SK-N-MC (cell line): ENCODE results near the gene RAB3D.

Experiments
- DNase-seq: peaks from one replicate; pipeline ENCODE4 v3.0.0-alpha.2; 2011; ENCODE audit warnings: low read depth, low spot score
- H3K27ac ChIP-seq: fragments of 200-600 bp; sonication (generic); 2 replicates; pipeline ENCODE4 v1.5.1; 2016; ENCODE audit warnings: mixed run types
- H3K36me3 ChIP-seq: fragments of 200-600 bp; sonication (generic); 2 replicates; pipeline ENCODE4 v1.6.1; 2017; ENCODE audit warnings: antibody characterized with exemption, low read length, mixed read lengths; ENCODE audit not compliant: insufficient read depth
- H3K4me3 ChIP-seq: fragments of 200-600 bp; sonication (generic); 2 replicates; pipeline ENCODE4 v1.5.1; 2016
- H3K9ac ChIP-seq: fragments of 200-600 bp; sonication (generic); 2 replicates; pipeline ENCODE4 v1.8.0; 2017; ENCODE audit warnings: mixed run types, mixed read lengths; ENCODE audit not compliant: insufficient read length
- H3K9me3 ChIP-seq: fragments of 200-600 bp; sonication (generic); 2 replicates; pipeline ENCODE4 v1.6.1; 2017; ENCODE audit warnings: low read depth, mild to moderate bottlenecking, antibody characterized with exemption, low read length, moderate library complexity, mixed read lengths
- EZH2 ChIP-seq: fragments of 200-600 bp; sonication (generic); IDR thresholded peaks from one replicate; pipeline ENCODE4 v1.6.1; 2017; ENCODE audit warnings: antibody characterized with exemption
- FOXP2 ChIP-seq: optimal IDR thresholded peaks from 2 replicates; pipeline ENCODE3; 2011; ENCODE audit warnings: mild to moderate bottlenecking, moderate library complexity; ENCODE audit not compliant: insufficient read depth; ENCODE audit errors: extremely low read length, control extremely low read depth
- POLR2AphosphoS5 ChIP-seq: IDR thresholded peaks from 2 replicates; pipeline ENCODE4 v1.6.1; 2012; ENCODE audit warnings: mild to moderate bottlenecking, low read depth, low read length, borderline replicate concordance

RAB3D gene

DNA sequence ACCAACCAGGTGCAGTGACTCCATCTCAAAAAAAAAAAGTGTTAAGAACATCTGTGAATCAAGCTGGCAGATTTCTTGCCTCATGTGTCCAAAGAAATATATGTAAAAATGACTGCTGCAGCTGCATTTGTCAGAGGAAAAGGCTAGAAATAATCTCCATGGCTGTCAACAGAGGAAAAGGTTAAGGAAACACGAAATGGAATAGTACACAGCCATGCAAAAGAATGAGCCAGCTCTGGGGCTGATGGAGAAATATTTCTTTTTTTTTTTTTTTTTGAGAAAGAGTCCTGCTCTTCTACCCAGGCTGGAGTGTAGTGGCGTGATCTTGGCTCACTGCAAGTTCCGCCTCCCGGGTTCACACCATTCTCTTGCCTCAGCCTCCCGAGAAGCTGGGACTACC is 6.6 kb downstream of the RAB3D start:
- H3K9ac ChIP-seq, result no peak overlapping the region
- no peak overlapping the region for H3K4me3 ChIP-seq
- DNase-seq, result no peak
- no peak overlapping the region for H3K27ac ChIP-seq
- H3K36me3 ChIP-seq, result peaks cover 11% of the 10 kb centered on the region; the same call in 1 of the 2 replicates
- TF ChIP-seq EZH2 (no peak), FOXP2 (no peak), POLR2AphosphoS5 (no peak)
- H3K9me3 ChIP-seq, result no peaks in the 10 kb centered on the region

DNA sequence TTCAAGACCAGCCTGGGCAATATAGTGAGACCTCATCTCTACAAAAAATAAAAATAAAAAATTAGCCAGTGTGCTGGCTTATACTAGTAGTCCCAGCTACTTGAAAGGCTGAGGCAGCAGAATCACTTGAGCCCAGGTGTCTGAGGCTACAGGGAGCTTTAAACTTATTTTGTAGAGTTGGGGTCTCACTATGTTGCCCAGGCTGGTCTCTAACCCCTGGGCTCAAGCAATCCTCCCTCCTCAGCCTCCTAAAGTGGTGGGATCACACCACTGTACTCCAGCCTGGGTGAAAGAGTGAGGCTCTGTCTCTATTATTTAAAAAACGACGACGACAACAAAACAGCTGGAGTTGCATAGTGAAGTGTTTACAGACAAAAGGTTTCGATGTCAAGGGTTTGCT is 8.0 kb downstream of the RAB3D start:
- peaks cover 11% of the 10 kb centered on the region; the same call in 1 of the 2 replicates for H3K36me3 ChIP-seq
- no peak overlapping the region for H3K27ac ChIP-seq
- H3K4me3 ChIP-seq, result no peak overlapping the region
- H3K9ac ChIP-seq, result no peak overlapping the region
- TF ChIP-seq EZH2 (no peak), FOXP2 (no peak), POLR2AphosphoS5 (no peak)
- DNase-seq, result no peak
- no peaks in the 10 kb centered on the region for H3K9me3 ChIP-seq

DNA sequence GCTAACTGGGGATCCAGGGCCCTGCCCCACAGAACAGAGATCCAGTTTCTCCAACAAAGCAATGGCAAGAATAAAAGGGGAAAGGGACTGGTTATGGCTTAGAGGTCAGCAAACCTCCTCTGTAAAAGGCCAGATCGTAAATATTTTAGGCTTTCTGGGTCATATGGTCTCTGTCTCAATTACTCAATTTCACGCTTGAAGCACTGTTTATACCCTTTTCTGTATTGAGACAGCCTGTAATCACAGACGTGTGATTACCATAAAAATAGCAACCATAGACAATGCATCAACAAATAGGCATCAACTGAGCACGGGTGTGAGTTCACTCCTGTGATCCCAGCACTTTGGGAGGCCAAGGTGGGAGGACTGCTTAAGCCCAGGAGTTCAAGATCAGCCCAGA is 9.3 kb downstream of the RAB3D start:
- peaks cover 2% of the 10 kb centered on the region; the same call in 1 of the 2 replicates for H3K36me3 ChIP-seq
- H3K27ac ChIP-seq, result no peak overlapping the region; the same call in 1 of the 2 replicates
- no peak overlapping the region for H3K4me3 ChIP-seq
- DNase-seq, result no peak
- no peaks in the 10 kb centered on the region for H3K9me3 ChIP-seq
- no peak overlapping the region for H3K9ac ChIP-seq
- no peak for TF ChIP-seq POLR2AphosphoS5
- TF ChIP-seq FOXP2, result no peak
- no peak for TF ChIP-seq EZH2

DNA sequence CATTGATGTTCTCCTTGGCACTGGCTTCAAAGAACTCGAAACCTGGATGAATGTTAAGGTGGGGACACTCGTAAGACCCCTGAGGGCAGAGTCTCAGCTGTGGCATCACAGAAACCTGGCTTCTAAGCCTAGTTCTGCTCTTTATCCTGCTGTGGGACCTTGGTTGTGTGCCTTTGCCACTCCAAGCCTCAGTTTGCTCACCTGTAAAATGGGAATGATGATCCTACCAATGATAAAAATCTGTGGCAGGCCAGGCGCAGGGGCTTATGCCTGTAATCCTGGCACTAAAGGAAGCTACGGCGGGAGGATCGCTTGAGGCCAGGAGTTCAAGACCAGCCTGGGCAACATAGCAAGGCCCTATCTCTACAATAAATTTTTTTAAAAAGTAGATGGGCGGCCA is 13.9 kb downstream of the RAB3D start:
- TF ChIP-seq POLR2AphosphoS5, result no peak
- no peak for TF ChIP-seq FOXP2
- TF ChIP-seq EZH2, result no peak
- no peak overlapping the region for H3K9ac ChIP-seq
- DNase-seq, result no peak
- no peaks in the 10 kb centered on the region for H3K9me3 ChIP-seq
- no peaks in the 10 kb centered on the region for H3K36me3 ChIP-seq
- H3K4me3 ChIP-seq, result no peak overlapping the region
- no peak overlapping the region for H3K27ac ChIP-seq

DNA sequence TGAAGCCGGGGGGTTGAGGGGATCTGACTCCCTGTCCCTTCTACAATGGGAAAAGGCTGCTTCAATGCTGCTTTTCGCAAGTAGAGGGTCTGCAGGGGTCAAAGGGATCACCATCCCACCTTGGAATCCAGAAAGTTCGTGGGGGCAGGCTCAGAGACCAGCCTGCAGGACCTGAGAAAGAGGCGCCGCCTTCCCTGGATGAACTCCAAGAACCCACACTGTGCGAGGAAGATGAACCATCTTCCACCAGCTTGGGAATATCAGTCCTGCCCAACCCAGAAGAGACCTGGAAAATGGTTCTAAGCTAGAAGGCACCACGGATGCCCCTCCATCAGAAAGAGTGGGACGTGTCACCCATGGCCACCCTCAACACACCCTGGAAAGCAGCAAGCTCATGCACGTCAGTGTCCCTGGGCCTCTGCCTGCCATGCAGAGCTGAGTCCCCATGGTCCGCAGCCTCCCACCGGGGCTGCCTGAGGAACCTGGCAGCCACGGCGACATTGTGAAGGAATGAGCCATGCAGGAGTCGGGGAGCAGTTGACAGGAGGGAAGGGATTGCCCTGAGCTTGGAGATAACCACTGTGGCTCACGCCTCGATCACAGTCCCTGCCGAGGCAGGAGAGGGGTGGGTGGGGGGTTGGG is 14.6 kb downstream of the RAB3D start:
- no peak overlapping the region for H3K9ac ChIP-seq
- peak overlapping the region; percentile 59 for H3K4me3 ChIP-seq
- no peaks in the 10 kb centered on the region for H3K9me3 ChIP-seq
- DNase-seq, result no peak
- H3K27ac ChIP-seq, result peak overlapping the region; percentile 90
- TF ChIP-seq EZH2 (no peak), FOXP2 (no peak), POLR2AphosphoS5 (no peak)
- H3K36me3 ChIP-seq, result no peaks in the 10 kb centered on the region

DNA sequence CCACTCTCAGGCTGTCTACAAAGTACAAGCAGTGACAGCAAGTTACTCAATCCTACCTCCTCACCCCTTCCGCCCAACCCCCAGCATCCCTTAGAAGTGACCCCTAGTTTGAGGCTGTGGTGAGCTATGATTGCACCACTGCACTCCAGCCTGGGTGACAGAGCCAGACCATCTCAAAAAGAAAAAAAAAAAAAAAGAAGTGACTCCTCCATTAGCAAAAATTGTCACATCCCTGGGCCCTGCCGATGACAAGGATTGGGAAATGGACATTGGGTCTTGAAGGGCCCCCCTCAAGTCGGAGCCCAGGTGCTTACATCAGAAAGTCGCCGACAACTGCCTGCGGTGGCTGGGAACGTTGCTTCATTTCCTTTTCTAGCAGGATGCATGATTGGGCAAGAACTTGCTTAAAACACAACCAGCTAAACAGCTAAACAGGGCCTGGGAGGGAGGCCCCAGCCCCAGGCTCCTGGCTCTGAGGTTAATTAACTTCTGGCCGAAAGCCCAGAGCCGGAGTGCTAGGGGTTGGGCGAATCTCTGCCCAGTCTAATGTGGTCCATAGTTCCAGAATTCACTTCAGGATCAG is 15.3 kb downstream of the RAB3D start:
- H3K9me3 ChIP-seq, result no peaks in the 10 kb centered on the region
- peak overlapping the region; percentile 59 for H3K4me3 ChIP-seq
- H3K27ac ChIP-seq, result peak overlapping the region; percentile 90
- no peaks in the 10 kb centered on the region for H3K36me3 ChIP-seq
- peak; percentile 83 for DNase-seq
- no peak for TF ChIP-seq POLR2AphosphoS5
- TF ChIP-seq FOXP2, result peak; percentile 92
- peak overlapping the region; percentile 43 for H3K9ac ChIP-seq

DNA sequence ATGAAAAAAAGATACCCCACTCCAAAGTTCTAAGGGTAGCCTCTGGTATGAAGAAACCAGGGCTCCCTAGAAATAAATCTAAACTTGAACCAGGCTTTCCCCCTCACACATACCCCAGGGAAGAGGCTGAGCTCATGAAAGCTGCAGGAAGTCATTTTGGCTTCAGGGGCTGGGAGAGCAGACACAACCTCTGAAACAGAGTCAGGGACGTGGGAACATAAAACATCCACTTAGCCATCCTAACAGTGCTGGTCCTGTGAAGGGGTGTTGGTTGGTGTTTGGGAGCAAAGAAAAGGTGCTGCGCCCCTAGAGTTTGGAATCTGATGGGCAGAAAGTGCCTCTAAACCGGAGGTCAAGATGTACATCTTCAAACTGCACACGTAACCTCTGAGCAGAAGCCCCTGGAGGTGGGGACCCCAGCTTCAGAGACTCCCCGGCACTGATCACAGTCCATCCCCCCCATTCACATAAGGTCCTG is 15.8 kb downstream of the RAB3D start:
- Histone ChIP-seq H3K36me3 (no peaks in the 10 kb centered on the region), H3K27ac (peak overlapping the region; percentile 90), H3K9me3 (no peaks in the 10 kb centered on the region), H3K9ac (peak overlapping the region; percentile 43), H3K4me3 (peak overlapping the region; percentile 59)
- no peak for DNase-seq
- no peak for TF ChIP-seq FOXP2
- no peak for TF ChIP-seq POLR2AphosphoS5
- no peak for TF ChIP-seq EZH2

DNA sequence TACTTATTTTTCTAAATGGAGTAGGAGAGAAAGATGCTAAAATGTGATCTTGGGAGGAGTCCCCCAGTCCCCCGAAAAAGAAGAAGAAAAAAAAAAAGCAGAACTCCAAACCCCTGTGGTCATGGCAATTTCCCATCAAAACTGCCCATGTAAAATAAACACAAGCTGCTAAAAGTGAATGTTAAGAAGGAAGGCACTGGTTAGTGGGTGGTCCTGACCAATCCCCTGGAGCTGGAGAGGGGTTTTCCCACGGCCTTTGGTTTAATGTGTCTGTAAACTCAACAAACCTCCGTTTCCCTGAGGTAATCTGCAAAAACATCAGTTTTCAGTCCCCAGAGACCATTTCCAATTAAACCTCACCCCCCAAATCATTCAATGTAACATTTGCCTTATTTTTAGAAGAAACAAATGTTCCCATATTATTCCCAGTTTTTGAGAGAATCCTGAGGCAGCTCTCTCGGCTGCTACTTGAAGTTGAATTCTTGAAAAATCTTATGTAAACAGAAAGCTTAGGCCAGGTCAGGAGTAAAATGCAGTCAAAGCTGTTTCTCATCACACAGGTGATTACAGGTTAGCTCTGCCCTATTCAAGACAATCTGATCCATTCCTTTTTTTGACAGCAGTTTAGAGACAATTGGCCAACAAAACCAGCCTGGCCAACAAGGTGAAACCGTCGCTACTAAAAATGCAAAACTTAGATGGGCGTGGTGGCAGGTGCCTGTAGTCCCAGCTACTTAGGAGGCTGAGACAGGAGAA is 17.0 kb downstream of the RAB3D start:
- TF ChIP-seq FOXP2 (no peak), POLR2AphosphoS5 (no peak), EZH2 (no peak)
- H3K4me3 ChIP-seq, result no peak overlapping the region
- DNase-seq, result no peak
- no peak overlapping the region for H3K27ac ChIP-seq
- H3K9ac ChIP-seq, result no peak overlapping the region
- no peaks in the 10 kb centered on the region for H3K36me3 ChIP-seq
- no peaks in the 10 kb centered on the region for H3K9me3 ChIP-seq
